Neural progenitor cell (in vitro differentiated cells): ENCODE data around the gene VIPR1.

ENCODE experiments used
- CTCF ChIP-seq: fragments of 200-600 bp; sonication (generic); IDR thresholded peaks from 2 replicates; pipeline ENCODE4 v1.5.1; 2017; ENCODE audit warnings: antibody characterized with exemption, mild to moderate bottlenecking
- EZH2 ChIP-seq: fragments of 200-600 bp; sonication (generic); IDR thresholded peaks from 2 replicates; pipeline ENCODE4 v1.6.1; 2017; ENCODE audit warnings: antibody characterized with exemption, mild to moderate bottlenecking, moderate library complexity
- EZH2phosphoT487 ChIP-seq: fragments of 200-600 bp; sonication (generic); IDR thresholded peaks from 2 replicates; pipeline ENCODE4 v1.6.1; 2017; ENCODE audit warnings: antibody characterized with exemption

- TF ChIP-seq EZH2phosphoT487 (no peak), CTCF (no peak), EZH2 (no peak)
Measured at GRCh38 chr3:42461762-42462161, 40.7 kb upstream of the VIPR1 start.
